GM21447 (cell line): ENCODE data around the gene SCUBE1.
"Not testable (repeated sequence)": the region's sequence is repeated elsewhere in the genome, so short reads cannot be mapped to it uniquely, and the experiment has no call there.

Experiments used
- ATAC-seq: cut with Tn5 transposase; IDR thresholded peaks from one replicate; pipeline ENCODE4 v1.9.1; 2021; ENCODE audit not compliant: unreplicated experiment

SCUBE1 gene

DNA sequence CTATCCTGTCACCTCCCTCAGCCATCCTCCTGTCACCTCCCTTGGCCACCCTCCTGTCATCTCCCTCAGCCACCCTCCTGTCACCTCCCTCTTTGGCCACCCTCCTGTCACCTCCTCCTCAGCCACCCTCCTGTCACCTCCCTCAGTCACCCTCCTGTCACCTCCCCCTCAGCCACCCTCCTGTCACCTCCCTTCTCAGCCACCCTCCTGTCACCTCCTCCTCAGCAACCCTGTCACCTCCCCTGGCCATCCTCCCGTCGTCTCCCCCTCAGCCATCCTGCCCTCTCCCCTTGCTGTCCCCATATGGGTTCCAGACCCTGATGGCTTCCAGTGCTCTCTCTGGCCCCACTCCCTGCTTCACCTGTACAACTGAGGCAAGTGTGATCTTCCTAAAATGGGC is 61.8 kb downstream of the SCUBE1 start:
- no peak for ATAC-seq

DNA sequence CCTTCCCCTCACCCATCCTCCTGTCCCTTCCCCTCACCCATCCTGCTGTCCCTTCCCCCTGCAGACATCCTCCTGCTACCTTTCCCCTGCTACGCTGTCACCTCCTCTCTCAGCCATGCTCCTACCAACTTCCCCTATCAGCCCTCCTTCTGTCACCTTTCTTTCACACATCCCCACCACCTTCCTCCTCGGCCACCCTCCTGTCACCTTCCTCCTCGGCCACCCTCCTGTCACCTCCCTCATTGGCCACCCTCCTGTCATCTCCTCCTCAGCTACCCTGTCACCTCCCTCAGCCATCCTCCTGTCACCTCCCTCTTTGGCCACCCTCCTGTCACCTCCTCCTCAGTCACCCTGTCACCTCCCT is 62.7 kb downstream of the SCUBE1 start:
- not testable (repeated sequence) for ATAC-seq

DNA sequence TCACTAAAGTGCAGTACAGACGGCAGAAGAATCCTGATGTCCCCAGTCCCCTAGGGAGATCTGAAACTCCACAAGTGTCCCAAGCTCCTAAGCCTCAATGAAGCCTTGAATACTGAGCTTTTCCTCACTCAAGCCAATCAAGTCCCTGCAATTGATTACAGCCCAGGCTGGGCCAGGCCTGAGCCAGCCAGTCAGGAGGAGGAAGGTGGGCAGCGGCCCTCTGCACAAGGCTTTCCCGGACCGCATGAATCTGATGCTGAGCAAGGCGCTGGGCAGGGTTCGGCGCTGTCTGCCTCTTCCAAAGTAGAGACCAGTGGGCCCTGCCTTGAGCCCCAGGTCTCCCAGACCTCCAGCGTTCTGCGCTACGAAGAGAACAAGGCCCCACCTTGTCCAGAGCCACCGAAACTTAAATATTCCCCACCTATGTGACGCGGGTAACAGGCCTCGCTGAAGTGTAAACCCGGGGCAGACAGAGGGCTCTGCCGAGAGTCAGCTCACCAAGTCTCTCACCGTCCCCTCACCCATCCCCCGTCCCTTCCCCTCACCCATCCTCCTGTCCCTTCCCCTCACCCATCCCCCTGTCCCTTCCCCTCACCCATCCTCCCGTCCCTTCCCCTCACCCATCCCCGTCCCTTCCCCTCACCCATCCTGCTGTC is 63.2 kb downstream of the SCUBE1 start:
- no peak for ATAC-seq

DNA sequence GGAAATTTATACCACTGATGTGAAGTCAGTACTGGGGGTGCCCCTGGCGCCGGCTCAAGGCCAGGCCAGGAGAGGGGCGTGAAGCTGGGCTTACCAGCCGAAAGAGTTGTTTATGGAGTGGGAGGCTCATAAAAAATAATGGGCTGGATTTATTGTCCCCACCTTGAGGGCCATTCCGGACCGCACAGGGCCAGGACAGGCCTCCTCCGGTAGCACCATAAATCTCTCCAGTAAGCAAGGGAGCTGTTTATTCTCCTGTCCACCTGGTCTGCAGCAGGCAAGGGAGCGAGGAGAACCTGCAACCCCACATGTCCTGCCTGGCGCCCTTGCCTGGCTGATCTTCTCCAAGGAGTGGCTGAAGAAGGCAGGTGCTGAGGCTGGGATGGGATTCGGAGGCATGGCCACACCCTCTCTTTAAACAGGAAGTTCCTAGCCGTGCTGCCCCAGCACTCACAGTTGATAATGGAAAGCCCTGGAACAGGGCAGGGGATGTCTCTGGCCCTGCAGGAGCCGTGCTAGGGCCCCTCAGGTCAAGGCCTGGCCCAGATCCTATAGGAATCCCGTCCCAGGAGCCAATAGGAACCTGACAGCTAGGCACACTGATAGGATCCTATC is 65.1 kb downstream of the SCUBE1 start:
- ATAC-seq = no peak

DNA sequence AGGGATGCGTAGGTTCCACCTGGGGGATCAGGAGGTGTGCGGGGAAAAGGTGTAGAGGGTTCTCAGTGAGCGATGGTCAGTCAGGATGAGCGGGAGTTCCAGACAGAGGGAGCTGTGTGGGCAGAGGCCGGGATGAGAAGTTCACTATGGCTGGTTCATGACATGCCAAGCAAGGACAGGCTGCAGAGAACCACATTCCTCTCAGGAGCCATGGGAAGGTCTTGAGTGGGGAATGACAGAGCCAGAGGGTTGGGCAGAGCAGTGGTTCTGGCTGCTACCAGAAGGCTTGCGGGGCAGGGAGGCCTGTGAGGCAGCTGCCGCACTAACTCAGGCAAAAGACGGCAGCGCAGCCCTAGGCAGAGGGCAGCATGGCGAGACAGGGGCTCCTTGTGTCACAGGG is 66.1 kb downstream of the SCUBE1 start:
- ATAC-seq = no peak

DNA sequence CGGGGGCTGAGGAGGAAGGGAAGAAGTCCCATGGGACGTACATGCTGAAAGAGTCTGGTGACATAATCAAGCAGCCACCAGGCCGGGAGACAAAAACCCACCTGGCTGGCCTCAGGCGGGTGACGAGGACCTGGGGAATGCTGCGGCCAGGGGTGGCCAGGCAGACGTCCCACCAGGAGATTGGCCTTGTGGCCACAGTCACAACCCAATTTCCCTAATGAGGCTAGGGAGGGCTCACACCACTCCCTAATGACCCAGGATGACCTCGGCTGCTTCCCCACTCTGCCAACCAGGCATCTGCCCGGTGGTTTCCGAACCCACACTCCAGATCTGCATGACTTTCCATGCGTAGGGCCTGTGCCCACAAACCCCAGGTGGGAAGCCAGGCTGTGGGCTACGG is 66.9 kb downstream of the SCUBE1 start:
- ATAC-seq = no peak

DNA sequence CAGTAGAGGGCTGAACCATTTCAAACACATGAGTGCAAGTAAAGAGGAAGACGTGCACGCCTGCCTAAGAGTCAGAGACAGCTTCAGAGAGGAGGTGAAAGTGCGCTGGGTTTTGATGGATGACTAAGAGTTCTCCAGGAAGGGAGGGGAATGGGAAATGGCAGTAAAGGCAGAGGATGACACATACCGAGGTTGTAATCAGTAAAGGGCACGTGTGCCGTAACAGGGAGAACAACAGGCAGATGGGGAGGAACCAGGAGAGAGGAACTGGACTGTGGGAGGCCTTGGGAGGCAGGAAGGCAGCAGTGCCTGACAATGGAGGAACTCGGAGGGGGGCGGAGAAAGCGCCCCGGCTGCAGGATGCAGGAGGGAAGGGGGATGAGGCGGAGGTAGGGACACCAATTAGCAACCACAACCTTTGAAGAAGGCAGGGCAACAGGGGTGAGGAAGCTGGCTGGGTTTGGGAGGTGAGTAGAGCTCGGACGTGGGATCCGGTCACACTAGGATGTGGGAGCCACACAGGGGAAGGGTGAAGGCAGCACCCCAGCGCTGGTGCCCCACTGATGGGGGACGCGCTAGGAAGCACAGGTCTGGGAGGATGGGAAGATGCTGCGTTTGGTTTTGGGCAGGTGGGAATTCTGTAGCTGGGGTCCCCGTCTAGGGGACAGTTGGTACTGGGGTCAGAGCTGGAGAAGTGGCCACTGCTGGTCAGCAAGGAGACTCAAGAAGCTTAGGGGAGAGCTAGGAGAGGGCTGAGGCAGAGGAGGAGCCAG is 67.4 kb downstream of the SCUBE1 start:
- ATAC-seq = no peak

DNA sequence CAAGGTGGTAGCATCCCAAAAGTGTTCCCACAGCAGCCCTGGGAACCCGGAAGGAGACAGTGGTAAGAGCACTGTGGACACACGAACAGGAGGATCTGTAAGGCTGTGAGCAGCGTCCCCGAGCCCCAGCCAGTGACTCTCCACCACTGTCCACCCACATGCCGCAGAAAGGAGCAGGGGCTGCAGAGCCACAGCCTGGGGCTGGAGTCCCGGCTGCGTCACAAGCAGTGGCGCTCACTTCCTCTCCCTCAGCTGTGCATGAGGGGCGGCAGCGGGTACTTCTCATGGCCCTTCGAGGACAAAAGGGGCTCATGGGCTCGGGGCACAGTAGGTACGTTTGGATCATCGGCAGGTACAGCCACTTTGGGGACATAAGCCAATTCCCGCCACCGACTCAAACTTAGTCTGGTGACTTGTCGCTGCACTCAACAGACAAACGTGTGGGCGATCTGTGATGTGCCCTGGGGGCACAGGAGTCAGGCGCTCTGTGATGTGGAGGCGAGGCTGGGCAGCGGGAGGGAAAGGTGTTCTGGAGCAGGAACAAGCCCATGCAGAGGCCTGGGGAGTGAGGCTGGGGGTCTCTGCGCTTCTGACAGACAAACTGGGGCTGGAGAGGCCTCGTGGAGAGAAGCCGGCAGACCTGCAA is 68.5 kb downstream of the SCUBE1 start:
- no peak for ATAC-seq

DNA sequence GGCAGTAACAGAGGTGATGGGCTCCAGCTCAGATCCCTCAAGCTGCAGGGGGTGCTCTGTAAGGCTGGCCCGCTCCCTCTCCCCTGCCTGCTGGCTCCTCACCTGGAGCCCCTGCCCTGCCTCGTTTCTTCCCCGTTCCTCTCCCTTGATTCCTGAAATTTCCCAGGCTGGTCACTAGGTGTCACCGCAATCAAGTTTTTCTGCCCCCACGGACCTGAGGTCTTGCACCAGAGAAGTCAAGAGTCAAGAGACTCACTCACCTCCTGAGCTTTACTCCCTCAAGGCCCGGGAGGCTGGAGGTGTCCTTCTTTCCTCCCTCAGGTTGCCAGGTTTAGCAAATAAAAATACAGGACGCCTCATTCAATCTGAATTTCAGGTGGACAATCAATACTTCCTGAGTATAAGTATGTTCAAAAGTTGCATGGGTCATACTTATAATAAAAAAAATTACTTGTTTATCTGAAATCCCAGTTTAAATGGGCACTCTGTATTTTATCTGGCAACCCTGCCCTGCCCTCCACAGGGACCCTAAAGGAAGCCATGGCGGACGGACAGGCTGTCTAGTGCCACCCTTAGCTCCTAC is 69.2 kb downstream of the SCUBE1 start:
- no peak for ATAC-seq

DNA sequence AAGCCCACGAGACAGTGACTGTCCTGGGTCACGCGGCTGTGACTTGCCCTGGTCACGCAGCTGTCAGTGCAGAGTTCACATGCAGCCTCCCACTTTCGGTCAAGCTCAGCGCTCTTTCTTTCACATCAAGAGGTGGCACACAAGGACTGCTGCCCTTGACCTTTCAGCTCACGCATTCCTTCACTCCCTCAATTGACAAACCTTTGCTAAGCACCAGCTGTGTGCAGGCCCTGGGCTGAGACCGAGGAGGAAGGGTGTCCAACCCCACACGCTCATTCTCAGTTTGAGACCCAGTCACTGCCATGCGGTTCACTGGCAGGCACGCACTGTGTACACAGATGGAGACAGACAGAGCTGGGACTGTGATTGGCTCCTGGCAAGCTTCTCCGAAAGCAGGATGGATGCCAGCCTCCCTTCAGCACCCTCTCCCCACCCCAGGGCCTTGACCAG is 70.3 kb downstream of the SCUBE1 start:
- ATAC-seq = no peak

DNA sequence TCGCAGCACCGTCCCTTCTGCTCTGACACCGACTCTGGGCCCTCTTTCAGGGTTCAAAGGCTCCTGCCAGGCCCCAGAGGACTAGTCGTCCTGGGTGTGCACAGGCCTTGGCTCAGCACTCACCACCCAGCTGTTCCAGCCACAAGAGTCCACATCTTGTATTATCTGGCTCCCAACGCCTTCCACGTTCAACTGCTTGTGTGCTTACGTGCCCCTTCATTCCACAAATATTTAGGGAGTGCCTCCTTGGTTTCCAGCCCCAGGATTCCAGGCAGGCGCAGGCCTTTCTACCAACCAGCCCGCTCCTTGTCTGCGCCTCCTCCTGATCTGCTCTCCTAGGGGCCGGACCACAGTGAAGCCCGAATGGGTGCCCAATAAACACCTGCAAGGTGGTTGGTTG is 70.9 kb downstream of the SCUBE1 start:
- ATAC-seq = no peak

DNA sequence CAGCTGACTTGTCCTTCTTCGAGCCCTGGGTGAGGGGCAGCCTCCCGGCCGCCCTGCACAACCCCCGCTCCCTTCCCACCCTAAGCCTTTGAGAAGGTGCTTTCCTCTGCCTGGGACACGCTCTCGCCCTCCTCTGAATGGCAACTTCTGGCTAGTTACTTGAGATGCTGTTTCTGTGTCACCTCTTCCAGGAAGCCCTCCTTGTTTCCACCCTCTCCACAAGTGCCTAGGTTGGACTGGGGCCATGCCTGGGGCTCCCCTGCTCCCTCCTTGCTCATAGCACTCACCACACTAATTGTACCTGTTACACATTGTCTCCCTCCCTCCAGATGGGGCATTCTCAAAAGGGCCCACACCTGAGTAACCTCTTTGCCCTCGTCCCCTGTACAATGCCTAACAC is 72.2 kb downstream of the SCUBE1 start:
- ATAC-seq = no peak

DNA sequence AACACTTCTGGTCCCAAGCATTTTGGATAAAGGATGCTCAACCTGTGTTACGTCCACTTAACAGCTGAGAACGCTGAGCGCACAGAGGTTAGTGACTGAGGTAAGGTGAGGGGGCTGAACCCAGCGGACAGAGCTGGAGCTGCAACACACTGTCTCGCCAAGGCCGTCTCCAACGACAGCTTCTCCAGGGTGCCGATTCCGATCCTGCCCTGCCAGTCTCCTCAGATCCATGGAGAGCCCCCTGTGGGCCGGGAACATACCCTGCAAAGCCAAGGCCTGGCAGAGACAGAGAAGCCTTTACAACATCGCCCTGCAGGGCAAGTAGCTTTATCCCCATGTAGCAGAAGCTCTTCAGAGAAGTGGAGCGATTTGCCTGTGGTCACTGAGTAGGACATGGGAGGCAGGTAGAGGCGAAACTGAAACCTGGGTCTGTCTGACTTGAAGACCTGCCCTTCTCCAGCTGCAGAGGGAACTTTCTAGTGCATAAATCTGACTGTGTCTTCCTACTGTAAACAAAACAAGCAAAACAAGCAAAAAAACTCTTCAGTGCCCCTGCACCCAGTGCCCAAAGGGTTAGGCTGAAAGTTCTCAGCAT is 72.8 kb downstream of the SCUBE1 start:
- ATAC-seq = no peak

DNA sequence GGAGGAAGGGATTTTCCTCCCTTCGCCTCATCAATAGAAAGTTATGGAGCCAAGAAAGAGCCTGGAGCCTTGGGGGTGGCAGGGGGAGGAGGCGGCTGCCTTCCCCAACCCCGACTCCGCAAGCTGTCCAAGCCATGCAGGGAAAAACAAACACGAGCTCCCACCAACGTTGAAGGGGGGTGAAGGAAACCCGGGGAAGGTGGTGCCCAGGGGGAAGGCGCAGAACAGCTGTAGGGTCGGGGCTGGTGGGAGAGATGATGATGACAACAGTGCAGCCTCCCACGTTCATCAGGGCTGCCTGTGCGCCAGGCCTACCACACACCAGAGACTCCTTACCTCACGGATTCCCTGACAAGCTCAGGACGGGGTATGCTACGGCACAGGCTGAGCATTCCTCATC is 73.5 kb downstream of the SCUBE1 start:
- no peak for ATAC-seq

DNA sequence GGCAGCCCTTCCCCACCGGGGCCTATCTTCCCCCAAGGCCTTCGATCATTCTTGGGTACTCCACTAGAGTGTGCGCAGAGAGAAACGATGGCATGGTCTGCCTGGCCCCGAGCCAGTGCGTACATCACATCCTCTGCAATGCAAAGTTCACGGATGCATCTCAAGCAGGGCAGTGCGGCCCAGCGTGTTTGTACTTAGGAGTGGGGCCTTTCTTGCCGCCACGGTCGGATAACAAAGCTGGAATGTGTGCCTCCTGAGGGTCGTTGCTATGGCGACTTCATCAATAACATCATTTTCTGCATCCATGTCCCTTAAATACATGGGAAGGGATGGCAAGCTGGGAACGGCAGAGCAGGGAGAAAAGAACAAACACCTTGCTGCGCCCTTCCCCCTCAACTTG is 73.9 kb downstream of the SCUBE1 start:
- ATAC-seq = no peak

DNA sequence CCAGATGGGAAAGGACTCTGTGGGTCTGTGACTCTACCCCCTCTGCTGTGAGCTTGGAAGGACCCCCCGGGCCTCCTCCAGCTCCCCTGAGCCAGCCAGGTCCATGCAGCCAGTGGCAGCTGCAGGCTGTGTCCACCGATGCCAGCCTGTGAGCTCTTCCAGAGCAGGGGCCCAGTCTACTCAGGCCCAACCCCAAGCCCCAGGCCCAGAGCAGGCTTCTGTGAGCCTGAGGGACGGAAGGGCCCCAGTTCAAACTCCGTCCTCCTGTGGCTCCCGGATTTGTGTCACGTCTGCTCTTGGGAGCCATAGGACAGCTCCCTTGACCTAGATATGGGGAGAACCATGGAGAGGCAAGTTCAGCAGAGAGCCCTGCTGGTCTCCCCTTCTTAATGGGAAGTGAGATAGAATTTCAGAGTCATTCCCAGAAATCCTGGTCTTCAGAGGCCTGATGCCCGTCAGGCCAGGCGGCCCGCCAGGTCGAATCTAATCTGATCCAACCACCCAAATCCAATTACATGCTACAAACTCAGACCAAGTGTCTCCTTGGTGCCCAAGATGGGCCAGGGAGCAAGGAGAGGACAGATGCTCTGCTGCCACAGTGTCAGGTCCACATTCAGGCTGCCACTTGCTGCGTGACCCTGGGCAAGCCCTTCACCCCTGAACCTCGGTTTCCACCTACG is 75.1 kb downstream of the SCUBE1 start:
- ATAC-seq = no peak

DNA sequence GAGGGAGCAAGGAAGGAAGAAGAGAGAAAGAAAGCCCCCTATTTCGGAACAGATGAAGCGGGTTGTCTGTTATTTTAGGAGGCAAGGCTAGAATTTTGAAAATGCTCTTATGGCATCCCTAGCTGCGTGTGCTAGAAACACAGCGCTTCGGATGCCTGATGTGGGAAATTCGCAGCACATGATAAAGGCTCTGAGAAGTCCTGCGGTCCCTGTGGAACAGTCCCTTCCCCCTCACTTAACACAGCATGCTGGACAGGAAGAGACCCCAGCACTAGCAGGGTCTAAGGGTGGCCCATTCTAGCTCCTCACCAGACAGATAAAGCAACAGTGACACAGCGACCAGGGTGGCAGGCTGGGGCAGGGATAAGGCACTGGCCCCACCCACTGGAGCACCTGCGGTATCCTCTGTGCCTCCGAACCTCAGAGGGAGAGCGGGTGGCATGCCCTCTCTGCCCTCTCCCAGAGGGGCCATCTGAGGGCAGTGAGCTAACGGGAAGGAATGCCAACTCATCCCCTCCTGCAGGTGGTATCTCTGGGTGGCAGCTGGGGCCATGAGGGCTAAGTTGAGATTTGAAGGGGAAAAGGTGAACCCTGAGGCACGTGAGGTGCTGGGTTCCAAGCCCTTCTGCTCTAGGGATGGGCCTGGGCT is 75.7 kb downstream of the SCUBE1 start:
- no peak for ATAC-seq

DNA sequence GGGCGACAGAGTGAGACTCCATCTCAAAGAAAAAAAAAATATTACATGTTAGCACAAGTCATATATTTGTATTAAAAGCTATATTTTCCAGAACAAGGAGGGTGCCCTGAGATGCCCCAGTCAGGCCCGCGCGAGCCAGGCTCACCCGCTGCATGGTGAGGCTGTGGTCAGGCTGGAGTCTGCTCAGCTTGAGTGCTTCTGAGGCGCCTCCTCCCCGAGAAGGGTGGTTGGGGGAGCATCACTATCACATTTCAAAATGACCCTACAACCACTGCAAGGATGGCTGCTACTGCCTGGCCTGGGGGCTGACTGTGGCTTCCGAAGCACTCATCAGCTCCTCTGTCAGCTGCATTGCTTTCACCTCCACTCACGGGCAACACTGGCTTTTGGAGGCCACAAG is 77.1 kb downstream of the SCUBE1 start:
- ATAC-seq = no peak

DNA sequence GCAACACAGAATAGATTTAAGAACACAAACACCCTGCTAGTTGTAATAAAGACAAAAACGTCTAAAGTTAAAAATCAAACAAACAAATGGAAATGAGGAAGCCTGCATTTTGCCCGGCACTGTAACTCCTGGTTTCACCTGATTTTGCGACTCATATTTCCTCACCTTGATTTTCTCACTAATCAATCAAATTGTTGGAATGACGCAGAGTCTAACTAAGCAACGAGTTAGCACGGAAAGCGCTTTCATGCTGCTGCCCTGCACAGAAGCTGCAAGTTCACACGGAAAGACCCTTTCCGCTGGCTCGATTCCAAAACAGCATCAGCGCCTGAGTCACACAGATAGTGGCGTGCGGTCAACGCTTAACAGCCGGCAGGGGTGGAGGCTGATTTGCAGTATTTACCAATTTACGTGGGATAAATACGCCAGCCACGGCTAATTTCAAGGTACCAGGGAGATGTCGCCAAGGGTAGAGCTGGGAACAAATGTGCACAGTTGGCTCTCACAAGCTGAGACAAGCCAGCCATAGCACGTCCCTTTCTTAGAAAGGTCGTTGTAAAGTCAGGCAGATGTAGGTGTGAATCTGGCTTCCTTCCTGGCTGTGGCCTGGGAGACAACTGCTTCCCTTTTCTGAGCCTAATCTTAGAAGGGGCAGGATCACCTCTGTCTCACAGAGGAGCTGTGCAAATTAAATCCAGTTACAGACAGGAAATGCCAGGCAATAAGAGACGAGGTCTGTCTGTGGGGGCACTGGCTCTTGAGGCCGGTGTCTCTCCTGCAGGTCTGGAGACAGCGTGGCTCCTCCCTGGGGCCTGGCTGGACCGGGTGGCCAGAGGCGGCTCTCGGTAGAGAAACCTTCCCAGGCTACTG is 79.3 kb downstream of the SCUBE1 start:
- peak; percentile 82 for ATAC-seq
